Astrocyte (in vitro differentiated cells and primary cell): Measurements from ENCODE around the gene SERPINB5.

Source experiments
- CTCF ChIP-seq: IDR thresholded peaks from 2 replicates; pipeline ENCODE4 v1.5.1; 2011; ENCODE audit warnings: low read depth, mild to moderate bottlenecking, inconsistent platforms, low read length, moderate library complexity; ENCODE audit not compliant: insufficient read depth
- EZH2 ChIP-seq: IDR thresholded peaks from 2 replicates; pipeline ENCODE4 v1.6.1; 2012; ENCODE audit warnings: mild to moderate bottlenecking, low read length, inconsistent platforms; ENCODE audit not compliant: insufficient read depth

DNA sequence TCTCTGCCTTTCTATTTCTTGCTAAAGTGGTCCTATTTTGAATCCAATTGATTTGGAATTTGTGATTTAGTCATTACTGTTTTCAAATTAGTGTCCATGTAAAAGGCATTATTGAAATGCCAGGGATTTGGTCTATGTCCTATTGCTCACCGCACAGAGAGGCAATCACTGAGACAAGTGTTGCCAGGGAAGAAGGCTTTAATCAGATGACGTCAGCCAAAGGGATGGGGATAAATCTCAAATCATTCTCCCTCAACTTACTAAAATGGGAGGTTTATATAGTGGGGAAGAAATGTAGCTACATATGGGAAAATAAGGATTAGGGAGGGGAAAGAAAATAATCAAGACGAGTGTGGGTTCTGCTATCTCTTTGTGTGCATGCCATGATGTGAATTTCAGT is 75.0 kb downstream of the SERPINB5 start:
- TF ChIP-seq CTCF: no peak
- no peak for TF ChIP-seq EZH2
